ENCODE measurements around the gene FAM169A. TPM values are rescaled to one million over a fixed set of nuclear protein-coding genes. Genes with fewer than 3 reads are reported as not detected.
"Not testable (repeated sequence)": the region's sequence is repeated elsewhere in the genome, so short reads cannot be mapped to it uniquely, and the experiment has no call there.

FAM169A gene
- total RNA-seq, 1 donor from 2014 or later: 1.1 TPM

DNA sequence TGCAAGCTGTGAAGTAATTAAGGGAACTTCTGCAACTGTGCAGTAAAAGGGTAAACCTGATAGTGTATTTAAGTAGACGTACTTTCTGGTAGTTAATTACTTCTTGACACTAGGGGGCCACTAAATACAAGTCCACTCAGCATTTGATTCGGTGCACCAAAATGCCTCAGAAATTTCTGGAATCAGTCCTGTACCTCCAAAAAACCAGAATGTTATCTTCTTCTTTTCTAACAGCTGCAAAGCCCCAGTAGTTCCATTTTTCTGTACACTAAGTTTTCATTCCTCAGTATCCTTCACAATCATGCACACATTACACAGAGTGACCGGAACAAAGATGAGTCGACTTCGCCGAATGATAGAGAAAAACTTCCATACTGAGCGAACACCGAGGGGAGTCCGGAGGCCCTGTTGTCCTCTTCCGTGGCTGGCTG is 99.8 kb downstream of the FAM169A start:
- TF ChIP-seq, protein P1, sequence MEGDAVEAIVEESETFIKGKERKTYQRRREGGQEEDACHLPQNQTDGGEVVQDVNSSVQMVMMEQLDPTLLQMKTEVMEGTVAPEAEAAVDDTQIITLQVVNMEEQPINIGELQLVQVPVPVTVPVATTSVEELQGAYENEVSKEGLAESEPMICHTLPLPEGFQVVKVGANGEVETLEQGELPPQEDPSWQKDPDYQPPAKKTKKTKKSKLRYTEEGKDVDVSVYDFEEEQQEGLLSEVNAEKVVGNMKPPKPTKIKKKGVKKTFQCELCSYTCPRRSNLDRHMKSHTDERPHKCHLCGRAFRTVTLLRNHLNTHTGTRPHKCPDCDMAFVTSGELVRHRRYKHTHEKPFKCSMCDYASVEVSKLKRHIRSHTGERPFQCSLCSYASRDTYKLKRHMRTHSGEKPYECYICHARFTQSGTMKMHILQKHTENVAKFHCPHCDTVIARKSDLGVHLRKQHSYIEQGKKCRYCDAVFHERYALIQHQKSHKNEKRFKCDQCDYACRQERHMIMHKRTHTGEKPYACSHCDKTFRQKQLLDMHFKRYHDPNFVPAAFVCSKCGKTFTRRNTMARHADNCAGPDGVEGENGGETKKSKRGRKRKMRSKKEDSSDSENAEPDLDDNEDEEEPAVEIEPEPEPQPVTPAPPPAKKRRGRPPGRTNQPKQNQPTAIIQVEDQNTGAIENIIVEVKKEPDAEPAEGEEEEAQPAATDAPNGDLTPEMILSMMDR (IDR thresholded peaks at IDR 0.05): peak; percentile 40
- peak; percentile 83 to 86 for ATAC-seq

GRCh38 chr5:74765929-74766328 is 100.3 kb downstream of the FAM169A start:
- DNase-seq (no peak), ATAC-seq (no peak)
- TF ChIP-seq, protein P1 (IDR thresholded peaks at IDR 0.05): no peak
- intact Hi-C loops (cut with DNase I): no loop called here
- peaks cover 41% of the 10 kb centered on the region for H3K4me1 ChIP-seq
- H3K9me3 ChIP-seq: no peaks in the 10 kb centered on the region
- no peak overlapping the region for H3K27ac ChIP-seq
- H3K27me3 ChIP-seq (ENCODE audit: low read depth): no peaks in the 10 kb centered on the region
- H3K4me3 ChIP-seq: peak overlapping the region; percentile 99
- H3K36me3 ChIP-seq: peaks cover 47% of the 10 kb centered on the region

More for the DNA sequence above, 99.8 kb downstream of the FAM169A start:
- no peak for DNase-seq
- intact Hi-C loops (cut with DNase I): no loop called here
- peaks cover 37% of the 10 kb centered on the region for H3K4me1 ChIP-seq
- H3K36me3 ChIP-seq: peaks cover 47% of the 10 kb centered on the region
- H3K27ac ChIP-seq: peak overlapping the region; percentile 86
- no peaks in the 10 kb centered on the region for H3K27me3 ChIP-seq (ENCODE audit: low read depth)
- no peaks in the 10 kb centered on the region for H3K9me3 ChIP-seq
- H3K4me3 ChIP-seq: peak overlapping the region; percentile 99

GRCh38 chr5:74765201-74765600 is 101.0 kb downstream of the FAM169A start:
- DNase-seq: no peak
- Histone ChIP-seq H3K9me3 (no peaks in the 10 kb centered on the region), H3K4me1 (peaks cover 41% of the 10 kb centered on the region), H3K36me3 (peaks cover 47% of the 10 kb centered on the region), H3K27me3 (ENCODE audit: low read depth) (no peaks in the 10 kb centered on the region), H3K4me3 (peak overlapping the region; percentile 99), H3K27ac (no peak overlapping the region)
- intact Hi-C loops (cut with DNase I): no loop called here
- no peak for ATAC-seq
- TF ChIP-seq, protein P1 (IDR thresholded peaks at IDR 0.05): no peak

DNA sequence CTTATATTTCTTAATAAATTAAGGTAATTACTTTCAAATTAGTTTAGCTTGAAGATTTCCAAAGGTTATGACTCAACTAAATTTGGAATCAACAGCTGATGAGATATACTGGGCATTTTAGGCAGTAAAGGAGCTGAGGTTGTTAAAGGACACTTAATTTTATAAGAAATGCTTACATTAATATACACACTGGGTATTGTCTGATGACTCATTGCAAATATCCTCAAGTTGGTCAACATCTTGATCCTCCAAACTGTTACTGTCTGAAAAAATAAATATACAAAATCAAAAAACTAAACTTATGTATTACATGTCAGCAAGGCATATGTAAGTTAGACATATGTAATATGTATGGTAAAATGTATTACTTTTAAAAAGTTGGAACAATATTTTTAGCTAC is 102.7 kb downstream of the FAM169A start:
- no peaks in the 10 kb centered on the region for H3K9me3 ChIP-seq
- peaks cover 50% of the 10 kb centered on the region for H3K36me3 ChIP-seq
- no peak for ATAC-seq
- H3K27me3 ChIP-seq (ENCODE audit: low read depth): no peaks in the 10 kb centered on the region
- no peak for DNase-seq
- H3K27ac ChIP-seq: no peak overlapping the region
- TF ChIP-seq, protein P1 (IDR thresholded peaks at IDR 0.05): no peak
- H3K4me3 ChIP-seq: no peak overlapping the region
- intact Hi-C loops (cut with DNase I): no loop called here
- peaks cover 40% of the 10 kb centered on the region for H3K4me1 ChIP-seq

DNA sequence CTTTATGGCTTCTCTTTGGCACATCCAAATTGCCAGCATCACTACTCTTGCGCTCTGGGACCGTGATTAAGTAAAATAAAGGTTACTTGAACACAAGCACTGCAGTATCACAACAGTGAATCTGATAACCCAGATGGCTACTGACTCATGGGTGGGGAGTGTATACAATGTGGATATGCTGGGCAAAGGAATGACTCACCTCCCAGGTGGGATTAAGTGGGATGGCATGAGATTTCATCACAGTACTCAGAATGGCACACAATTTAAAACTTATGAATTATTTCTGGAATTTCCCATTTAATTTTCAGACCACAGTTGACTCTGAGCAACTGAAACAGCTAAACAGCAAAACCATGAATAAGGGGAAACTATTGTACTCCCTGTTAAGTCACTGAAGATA is 103.6 kb downstream of the FAM169A start:
- no peak overlapping the region for H3K27ac ChIP-seq
- H3K27me3 ChIP-seq (ENCODE audit: low read depth): no peaks in the 10 kb centered on the region
- TF ChIP-seq, protein P1 (IDR thresholded peaks at IDR 0.05): no peak
- H3K36me3 ChIP-seq: peaks cover 59% of the 10 kb centered on the region
- H3K4me1 ChIP-seq: peaks cover 31% of the 10 kb centered on the region
- H3K4me3 ChIP-seq: no peak overlapping the region
- intact Hi-C loops (cut with DNase I): no loop called here
- ATAC-seq (no peak), DNase-seq (no peak)
- H3K9me3 ChIP-seq: no peaks in the 10 kb centered on the region

DNA sequence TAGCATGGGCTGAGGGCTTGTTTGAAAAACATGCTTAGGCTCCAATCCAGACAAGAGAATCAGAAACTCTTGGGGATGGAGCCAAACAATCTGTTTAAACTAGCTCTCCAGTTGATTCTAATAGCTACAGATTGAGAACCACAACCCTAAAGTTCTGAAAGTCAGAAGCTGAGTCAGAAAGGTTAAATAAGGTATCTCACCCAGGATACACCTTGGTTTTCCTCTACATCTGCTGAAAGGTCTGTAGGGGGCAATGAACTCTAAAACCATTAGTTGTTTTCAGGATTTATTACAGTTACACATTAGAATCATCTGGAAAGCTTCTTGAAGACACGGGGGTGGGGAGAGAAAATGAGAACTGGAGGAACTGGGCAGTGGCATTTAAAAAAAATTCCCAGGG is 104.9 kb downstream of the FAM169A start:
- no peak overlapping the region for H3K4me3 ChIP-seq
- intact Hi-C loops (cut with DNase I): no loop called here
- H3K9me3 ChIP-seq: no peaks in the 10 kb centered on the region
- peaks cover 28% of the 10 kb centered on the region for H3K4me1 ChIP-seq
- DNase-seq (no peak), ATAC-seq (no peak)
- TF ChIP-seq, protein P1 (IDR thresholded peaks at IDR 0.05): no peak
- H3K27me3 ChIP-seq (ENCODE audit: low read depth): no peaks in the 10 kb centered on the region
- H3K27ac ChIP-seq: no peak overlapping the region
- peaks cover 72% of the 10 kb centered on the region for H3K36me3 ChIP-seq

- H3K27me3 ChIP-seq (ENCODE audit: low read depth); H3K4me1 ChIP-seq; H3K9me3 ChIP-seq; H3K27ac ChIP-seq; ATAC-seq; DNase-seq; H3K4me3 ChIP-seq; intact Hi-C loops (cut with DNase I): not testable (repeated sequence)
- H3K36me3 ChIP-seq: peaks cover 72% of the 10 kb centered on the region
Observed at GRCh38 chr5:74748742-74749141, 117.4 kb downstream of the FAM169A start.

Data from lower lobe of right lung (tissue), 2 donors.